Kidney epithelial cell (primary cell): ENCODE measurements around the gene FCRL1. TPM values are rescaled to one million over a fixed set of nuclear protein-coding genes. Genes with fewer than 3 reads are reported as not detected.

Experiments
- DNase-seq: peaks from one replicate; pipeline ENCODE4 v3.0.0-alpha.2; 2010; ENCODE audit warnings: low read depth
- H3K27me3 ChIP-seq: 2 replicates; pipeline ENCODE4 v1.6.0; 2011; ENCODE audit warnings: low read length; ENCODE audit not compliant: control insufficient read depth, insufficient read depth
- H3K36me3 ChIP-seq: 2 replicates; pipeline ENCODE4 v1.5.1; 2011; ENCODE audit warnings: low read length; ENCODE audit not compliant: control insufficient read depth, insufficient read depth
- H3K4me3 ChIP-seq: 2 replicates; pipeline ENCODE4 v1.5.1; 2011; ENCODE audit warnings: low read depth, mild to moderate bottlenecking, control low read depth, low read length
- CTCF ChIP-seq: IDR thresholded peaks from 2 replicates; pipeline ENCODE4 v1.5.1; 2011; ENCODE audit warnings: mild to moderate bottlenecking, moderate library complexity, low read length, control low read depth, inconsistent platforms; ENCODE audit not compliant: insufficient read depth, poor library complexity, severe bottlenecking
- total RNA-seq: library from RNA; depleted of rRNA; stranded (reverse); fragments of >200 nt; gene quantifications from 2 replicates; pipeline ENCODE4 v1.2.3, GENCODE V29; 2015

FCRL1 gene
- total RNA-seq, 1 donor from 2014 or later = not detected

- no peaks in the 10 kb centered on the region for H3K36me3 ChIP-seq
- no peaks in the 10 kb centered on the region for H3K27me3 ChIP-seq
- no peak for TF ChIP-seq CTCF
- DNase-seq = no peak
- no peak overlapping the region for H3K4me3 ChIP-seq
Measured at GRCh38 chr1:157785248-157785647, 34.7 kb downstream of the FCRL1 start.

DNA sequence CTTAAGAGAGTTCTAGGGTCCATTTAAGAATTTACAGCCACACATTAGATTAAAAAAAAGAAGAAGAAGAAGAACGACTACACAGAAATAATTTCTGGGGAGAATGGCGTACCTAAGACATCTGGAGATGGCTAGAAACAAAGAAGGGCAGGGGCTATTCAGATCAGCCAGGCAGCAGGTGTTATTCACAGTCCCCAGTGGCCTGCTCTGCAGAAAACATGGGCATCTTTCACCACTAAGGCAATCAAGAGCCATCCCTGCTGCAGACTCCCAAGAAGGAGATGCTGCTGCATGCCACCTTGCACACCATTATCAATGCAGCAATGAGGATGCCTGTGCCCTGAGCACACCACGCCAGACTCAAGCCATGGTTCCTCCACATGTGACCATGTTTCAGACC, 35.1 kb downstream of the FCRL1 start:
- H3K27me3 ChIP-seq = no peaks in the 10 kb centered on the region
- DNase-seq = no peak
- TF ChIP-seq CTCF = no peak
- no peaks in the 10 kb centered on the region for H3K36me3 ChIP-seq
- H3K4me3 ChIP-seq = no peak overlapping the region

DNA sequence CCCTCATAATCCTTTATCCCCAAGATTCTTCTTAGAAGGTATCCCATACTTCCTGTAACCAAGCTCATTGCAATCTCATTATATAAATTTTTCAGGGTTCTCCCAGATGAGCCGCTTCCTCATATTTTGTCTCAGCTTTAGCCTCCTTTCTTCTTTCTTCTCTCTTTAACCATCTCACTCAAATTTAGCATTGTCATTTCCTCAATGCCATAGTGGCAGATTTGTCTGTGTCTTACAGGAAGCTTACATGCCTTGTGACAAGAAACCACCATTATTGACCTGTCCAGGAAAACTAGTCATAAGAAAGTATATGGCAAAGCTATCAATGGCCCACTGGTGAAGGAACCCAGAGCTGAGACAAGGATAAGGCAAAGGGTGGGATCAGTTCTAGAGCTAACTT, 37.0 kb downstream of the FCRL1 start:
- no peak overlapping the region for H3K4me3 ChIP-seq
- no peaks in the 10 kb centered on the region for H3K36me3 ChIP-seq
- H3K27me3 ChIP-seq = no peaks in the 10 kb centered on the region
- DNase-seq = no peak
- no peak for TF ChIP-seq CTCF

DNA sequence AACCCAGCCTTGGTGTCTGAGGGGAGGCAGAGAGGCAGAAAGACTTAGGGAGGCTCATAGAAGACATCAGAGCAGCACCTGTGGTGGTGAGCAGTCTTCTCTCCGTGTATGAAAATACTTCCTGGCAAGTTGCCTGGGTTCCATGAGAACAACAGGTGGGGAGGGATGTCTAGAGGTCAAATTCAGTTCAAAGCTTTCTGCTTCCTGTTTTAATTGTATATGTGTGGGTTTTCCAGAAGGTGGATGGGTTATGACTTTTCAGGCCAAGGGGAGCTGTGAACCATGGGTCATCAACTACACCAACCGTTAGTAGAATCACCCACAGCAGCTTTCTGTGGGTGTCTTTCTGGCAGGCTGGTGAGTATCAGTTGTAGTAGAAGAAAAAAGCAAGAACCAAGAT, 38.9 kb downstream of the FCRL1 start:
- DNase-seq = no peak
- TF ChIP-seq CTCF = no peak
- H3K4me3 ChIP-seq = no peak overlapping the region
- no peaks in the 10 kb centered on the region for H3K27me3 ChIP-seq
- no peaks in the 10 kb centered on the region for H3K36me3 ChIP-seq

GRCh38 chr1:157776971-157777391, 42.9 kb downstream of the FCRL1 start, which contains the start of gene FCRL2:
Gene FCRL2, minus strand, starts transcription at chr1:157777132. Its CDS starts 59 bp downstream, at chr1:157777073.
- no peak for DNase-seq
- H3K36me3 ChIP-seq = no peaks in the 10 kb centered on the region
- no peaks in the 10 kb centered on the region for H3K27me3 ChIP-seq
- TF ChIP-seq CTCF = no peak
- H3K4me3 ChIP-seq = no peak within 1 kb of the TSS

- DNase-seq = no peak
Measured at GRCh38 chr1:157775101-157775870, 44.6 kb downstream of the FCRL1 start.

More at GRCh38 chr1:157775101-157775870, 44.6 kb downstream of the FCRL1 start:
- TF ChIP-seq CTCF = no peak
- Histone ChIP-seq H3K36me3 (no peaks in the 10 kb centered on the region), H3K27me3 (no peaks in the 10 kb centered on the region), H3K4me3 (no peak overlapping the region)
